Measurements from ENCODE around the gene RAP1A.

DNA sequence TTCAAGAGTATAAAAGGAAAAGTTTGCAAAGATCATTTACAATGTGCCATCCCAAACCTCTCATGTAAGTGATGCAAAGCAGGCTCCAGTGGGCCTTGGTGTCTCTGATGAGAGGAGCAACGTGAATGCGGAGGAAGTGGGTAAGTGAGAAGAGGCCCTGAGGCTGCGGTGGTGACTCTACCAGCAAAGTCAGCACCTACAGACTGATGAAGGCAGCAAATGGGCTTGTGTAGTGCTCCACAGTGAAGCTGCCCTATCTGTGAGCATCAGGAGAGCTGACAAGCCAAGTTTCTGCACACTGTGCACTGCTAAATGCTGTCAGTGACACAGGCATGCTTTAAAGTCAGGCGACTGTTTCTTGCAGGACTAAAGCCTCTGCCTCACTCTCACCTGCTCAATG is 15.6 kb upstream of the RAP1A start:
- TF ChIP-seq, protein P1, sequence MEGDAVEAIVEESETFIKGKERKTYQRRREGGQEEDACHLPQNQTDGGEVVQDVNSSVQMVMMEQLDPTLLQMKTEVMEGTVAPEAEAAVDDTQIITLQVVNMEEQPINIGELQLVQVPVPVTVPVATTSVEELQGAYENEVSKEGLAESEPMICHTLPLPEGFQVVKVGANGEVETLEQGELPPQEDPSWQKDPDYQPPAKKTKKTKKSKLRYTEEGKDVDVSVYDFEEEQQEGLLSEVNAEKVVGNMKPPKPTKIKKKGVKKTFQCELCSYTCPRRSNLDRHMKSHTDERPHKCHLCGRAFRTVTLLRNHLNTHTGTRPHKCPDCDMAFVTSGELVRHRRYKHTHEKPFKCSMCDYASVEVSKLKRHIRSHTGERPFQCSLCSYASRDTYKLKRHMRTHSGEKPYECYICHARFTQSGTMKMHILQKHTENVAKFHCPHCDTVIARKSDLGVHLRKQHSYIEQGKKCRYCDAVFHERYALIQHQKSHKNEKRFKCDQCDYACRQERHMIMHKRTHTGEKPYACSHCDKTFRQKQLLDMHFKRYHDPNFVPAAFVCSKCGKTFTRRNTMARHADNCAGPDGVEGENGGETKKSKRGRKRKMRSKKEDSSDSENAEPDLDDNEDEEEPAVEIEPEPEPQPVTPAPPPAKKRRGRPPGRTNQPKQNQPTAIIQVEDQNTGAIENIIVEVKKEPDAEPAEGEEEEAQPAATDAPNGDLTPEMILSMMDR (IDR thresholded peaks at IDR 0.05; ENCODE audit: low read depth, low read length, poor library complexity, severe bottlenecking) = no peak
- no peak for TF ChIP-seq EZH2phosphoT487 (IDR thresholded peaks at IDR 0.05; ENCODE audit: borderline replicate concordance, low read length)

Measured in DOHH2 (cell line).